HG03135 (cell line): ENCODE results near the gene HBS1L.

Source experiments
- ATAC-seq: cut with Tn5 transposase; IDR thresholded peaks from one replicate; pipeline ENCODE4 v1.9.1; 2021; ENCODE audit warnings: mild to moderate bottlenecking, moderate library complexity; ENCODE audit not compliant: unreplicated experiment

Gene HBS1L

GRCh38 chr6:135054569-135055498, at the start of gene HBS1L:
Gene HBS1L (minus strand): TSS chr6:135054822. CDS start chr6:135054691, 131 bp downstream.
- ATAC-seq: peak; percentile 96

GRCh38 chr6:135104199-135104598, 49.6 kb upstream of the HBS1L start:
- no peak for ATAC-seq

DNA sequence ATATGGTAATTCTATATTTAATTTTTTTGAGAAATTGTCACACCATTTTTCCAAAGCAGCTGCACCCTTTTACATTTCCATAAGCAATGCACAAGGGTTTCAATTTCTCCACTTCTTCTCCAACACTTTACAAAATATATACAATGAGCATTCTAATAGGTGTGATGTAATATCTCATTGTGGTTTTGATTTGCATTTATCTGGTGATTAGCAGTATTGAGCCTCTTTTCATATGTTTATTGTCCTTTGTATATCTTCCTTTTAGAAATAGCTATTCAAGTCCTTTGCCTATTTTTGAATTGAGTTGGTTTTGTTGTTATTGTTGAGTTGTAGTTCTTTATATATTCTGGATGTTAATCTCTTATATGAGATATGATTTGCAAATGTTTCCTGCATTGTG, 47.6 kb upstream of the HBS1L start:
- no peak for ATAC-seq

- ATAC-seq: no peak
Measured at GRCh38 chr6:135097172-135097571, 42.5 kb upstream of the HBS1L start.

GRCh38 chr6:135096403-135097130, 41.9 kb upstream of the HBS1L start:
- no peak for ATAC-seq

- ATAC-seq: no peak
Measured at GRCh38 chr6:135095716-135096115, 41.1 kb upstream of the HBS1L start.

GRCh38 chr6:135094403-135094821, 39.8 kb upstream of the HBS1L start:
- no peak for ATAC-seq

DNA sequence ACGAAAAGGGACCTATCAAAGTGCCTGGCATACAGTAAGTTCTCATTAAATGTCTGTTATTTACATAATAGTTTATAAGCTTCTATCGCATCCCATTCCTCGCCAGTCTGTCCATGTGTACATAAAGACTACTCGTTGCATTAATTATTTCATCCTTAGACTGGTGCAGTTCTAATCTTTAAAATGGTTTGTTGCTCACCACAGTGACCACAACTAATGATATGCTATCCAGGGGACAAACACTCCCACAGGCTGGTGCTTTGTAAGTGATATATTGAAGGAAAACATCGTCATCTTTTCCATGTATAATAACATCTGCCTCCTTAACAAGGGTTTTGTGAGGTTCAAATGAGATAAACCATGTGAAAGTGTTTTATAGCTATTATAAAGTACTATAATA, 39.0 kb upstream of the HBS1L start:
- ATAC-seq: no peak

DNA sequence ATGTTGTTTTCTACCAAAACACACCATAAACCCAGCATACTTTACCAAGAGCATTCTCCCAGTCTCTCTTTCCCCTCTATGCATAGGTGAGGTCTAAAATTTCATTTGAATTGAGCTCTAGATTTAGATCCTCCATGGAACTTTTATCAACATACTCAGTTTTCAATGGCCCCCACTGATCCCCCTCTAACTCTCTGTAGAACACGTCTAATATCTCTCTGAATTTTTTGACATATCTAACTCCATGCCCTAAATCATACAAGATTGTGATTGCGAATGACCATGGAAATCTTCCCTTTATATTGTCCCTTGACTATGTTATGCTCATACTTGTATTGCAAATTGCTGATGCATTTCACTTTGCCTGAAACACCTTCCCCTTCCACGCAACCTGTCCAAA, 38.1 kb upstream of the HBS1L start:
- ATAC-seq: no peak

DNA sequence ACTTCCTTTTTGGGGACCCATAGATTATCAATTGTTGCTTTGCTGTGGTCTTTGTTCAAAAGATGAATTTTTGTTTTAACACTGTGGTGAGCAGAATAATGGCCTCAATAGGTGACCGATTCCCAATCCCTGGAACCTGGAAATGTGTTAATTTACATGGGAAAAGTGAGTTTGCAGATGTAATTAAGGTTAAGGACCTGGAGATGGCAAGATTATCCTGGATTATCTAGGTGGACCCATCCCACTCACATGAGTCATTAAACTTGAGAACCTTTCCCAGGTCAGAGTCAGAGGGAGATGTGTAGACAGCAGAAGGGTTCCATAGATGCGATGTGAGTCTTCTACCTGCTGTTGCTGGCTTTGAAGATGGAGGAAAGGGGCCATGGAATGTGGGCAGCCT, 36.2 kb upstream of the HBS1L start:
- ATAC-seq: no peak

DNA sequence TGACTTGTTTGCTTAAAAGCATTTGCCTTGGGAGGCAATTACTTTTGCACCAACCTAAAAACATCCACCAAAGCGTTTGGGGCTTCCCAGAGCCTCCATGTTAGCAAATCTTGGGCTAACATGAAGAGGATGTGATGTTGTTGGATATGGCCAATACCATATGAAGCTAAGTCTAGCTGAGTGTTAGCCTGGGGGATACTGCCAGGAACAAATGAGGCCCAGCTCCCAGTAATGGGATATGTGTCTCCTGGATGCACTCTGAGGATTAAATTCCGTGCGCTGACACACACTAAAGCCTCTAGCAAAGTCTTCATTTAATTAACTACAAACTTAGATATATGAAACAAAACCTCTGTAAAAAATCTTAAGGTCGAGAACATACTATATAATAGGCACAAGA, 35.3 kb upstream of the HBS1L start:
- ATAC-seq: no peak

- peak; percentile 62 for ATAC-seq
Measured at GRCh38 chr6:135088818-135089809, 34.5 kb upstream of the HBS1L start.

DNA sequence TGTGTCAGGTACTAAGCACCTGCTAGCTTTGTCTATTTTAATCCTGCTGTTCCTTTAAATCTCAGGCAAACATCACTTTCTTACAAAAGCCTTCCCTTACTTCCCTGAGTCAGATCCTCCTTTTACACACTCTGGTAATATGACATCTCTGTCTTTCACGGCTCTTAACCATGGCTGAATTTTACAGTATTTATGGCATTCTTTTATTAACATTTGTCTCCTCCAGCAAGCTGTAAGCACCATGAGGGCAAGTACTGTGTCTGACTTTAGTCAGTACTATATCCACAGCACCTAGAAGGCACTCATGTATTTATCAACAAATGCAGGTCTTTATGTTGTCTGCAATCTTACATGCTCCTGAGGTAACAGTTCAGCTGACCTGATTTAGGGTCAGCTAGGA, 33.7 kb upstream of the HBS1L start:
- peak; percentile 8 for ATAC-seq

GRCh38 chr6:135087803-135088202, 33.2 kb upstream of the HBS1L start:
- ATAC-seq: no peak

GRCh38 chr6:135087403-135087802, 32.8 kb upstream of the HBS1L start:
- ATAC-seq: no peak

GRCh38 chr6:135086414-135086764, 31.8 kb upstream of the HBS1L start:
- ATAC-seq: no peak

- no peak for ATAC-seq
Measured at GRCh38 chr6:135085700-135086413, 31.2 kb upstream of the HBS1L start.

DNA sequence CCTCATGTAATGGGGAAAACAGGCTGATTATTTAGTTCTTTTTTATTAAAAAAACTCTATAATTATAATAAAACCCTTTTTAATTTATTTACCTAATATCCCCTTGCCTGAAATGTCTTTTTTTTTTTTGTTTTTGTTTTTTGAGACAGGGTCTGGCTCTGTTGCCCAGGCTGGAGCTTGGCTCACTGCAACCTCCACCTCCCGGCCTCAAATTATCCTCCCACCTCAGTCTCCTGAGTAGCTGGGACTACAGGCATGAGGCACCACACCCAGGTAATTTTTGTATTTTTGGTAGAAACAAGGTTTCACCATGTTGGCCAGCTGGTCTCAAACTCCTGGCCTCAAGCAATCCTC, 30.3 kb upstream of the HBS1L start:
- no peak for ATAC-seq

DNA sequence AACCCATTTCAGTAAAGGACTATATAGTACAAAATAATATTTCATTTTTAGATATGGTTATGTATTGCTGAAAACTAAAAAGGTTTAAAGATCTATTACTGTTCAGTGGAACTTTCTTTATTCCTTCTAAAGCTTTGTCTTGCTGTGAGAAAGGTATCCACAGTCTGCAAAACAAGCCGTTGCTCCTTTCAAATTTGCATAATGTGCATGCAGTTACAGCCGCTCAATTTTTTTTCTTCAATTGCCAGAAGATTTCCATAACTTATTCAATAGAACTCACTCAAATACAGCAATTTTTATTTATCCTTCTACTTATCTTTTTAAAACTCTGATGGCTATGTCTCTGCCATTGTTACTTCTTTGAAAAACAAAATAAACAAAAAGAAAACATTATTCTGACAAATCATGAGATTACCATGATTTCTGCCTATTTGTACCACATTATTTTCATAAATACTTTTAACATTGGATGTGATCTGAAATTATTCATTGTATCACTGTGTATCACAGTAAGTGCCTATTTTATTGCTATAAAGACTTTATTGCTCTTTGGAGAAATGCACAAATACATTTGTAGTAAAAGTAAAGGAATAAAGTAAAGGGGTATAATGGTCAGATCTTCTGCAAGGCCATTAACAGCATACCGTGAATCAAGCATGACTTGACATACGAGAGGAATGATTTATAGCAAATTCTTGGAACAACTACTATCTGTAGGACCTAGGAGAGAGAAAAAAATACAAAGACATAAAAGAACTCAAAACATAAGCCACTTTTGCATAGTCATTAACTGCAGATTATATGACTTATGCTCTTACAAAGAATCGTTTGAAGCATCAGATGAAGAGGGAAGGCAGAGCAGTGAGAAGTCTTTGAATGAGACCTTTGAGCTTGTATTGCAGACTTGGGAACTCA, 29.6 kb upstream of the HBS1L start:
- ATAC-seq: no peak
